GM21619 (cell line): ENCODE data around the gene PGGHG.

Source experiments
- ATAC-seq: cut with Tn5 transposase; IDR thresholded peaks from one replicate; pipeline ENCODE4 v1.9.1; 2021; ENCODE audit not compliant: unreplicated experiment

The PGGHG gene

DNA sequence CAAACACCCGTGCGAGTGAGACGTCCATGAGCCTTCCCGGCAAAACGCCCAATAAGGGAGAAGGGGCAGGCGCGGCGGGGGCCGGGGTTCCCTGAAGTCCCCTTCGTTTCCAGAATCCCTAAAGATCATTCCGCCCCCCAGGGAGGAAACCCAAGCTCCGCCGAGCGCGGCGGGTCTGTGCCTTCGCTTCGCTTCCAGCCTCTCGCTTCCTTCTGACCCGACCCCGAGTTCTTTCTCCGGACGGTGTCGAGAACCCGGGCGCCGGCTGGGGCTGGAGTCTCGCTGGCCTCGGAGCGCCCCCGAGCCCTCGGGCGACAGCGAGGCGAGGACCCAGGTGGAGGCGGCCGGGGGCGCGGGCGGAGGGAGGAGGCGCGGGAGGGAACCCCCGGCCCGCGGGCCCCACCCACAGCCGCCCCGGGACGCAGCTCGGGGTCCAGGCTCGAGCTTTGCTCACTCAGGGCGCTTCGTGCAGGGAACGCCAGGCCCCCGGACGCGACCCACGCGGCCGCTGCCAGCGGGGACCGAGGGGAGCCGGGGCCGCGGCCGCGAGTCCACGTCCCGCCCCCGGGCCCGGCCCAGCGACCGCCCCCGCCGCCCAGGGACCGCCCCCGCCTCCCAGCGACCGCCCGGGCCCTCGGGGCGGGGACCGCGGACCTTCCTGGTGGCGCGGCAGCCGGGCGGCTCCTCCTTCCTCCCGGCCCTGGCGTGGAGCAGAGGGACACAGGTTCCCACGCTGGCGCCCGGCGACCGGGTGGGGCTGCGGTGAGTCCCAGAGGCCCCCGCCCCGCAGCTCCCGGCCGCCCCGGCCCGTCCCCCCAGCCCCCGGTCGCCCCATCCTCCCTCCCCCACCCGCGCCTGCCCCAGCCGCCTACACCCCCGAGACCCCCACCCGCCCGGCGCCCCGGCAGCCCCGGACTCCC, at the start of gene PGGHG:
TSS of gene PGGHG (plus strand) at position 649 of the 920 bp plus-strand sequence. CDS start 691 bp downstream, outside the sequence.
- peak; percentile 55 for ATAC-seq

DNA sequence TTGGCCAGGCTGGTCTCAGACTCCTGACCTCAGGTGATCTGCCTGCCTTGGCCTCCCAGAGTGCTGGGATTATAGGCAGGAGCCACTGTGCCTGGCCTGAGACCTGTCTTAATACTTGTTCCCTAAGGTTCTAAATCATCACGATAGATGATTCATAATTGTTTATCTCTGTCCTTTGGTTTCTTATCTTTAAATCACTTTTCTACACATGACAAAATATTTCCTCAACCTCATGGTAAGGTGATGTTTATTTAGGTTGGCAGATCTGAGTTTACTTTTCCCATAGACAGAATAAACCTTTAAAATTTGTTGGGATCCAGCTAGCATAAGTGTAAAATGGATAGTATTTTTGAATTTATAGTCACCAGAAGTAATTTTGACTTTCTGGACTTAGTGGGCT, 48.6 kb upstream of the PGGHG start:
- no peak for ATAC-seq

DNA sequence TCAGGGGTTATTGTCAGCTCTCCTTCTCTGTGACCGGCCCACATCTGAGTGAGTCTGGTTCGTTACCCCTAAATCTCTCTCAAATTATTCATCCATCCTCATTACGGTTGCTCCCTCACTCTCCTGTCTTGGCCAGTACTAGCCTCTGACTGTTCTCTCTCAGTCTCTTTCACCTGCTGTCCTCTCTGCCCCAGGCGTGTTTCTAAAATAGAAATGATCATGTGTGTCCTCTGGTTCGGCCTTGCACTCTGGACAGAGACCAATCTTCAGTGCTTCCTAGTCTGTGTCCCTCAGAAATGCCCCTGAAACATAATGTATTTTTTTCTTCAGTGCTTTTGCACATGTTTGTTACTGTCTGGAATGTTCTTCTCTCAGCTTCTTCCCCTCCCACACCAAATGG, 47.3 kb upstream of the PGGHG start:
- no peak for ATAC-seq

DNA sequence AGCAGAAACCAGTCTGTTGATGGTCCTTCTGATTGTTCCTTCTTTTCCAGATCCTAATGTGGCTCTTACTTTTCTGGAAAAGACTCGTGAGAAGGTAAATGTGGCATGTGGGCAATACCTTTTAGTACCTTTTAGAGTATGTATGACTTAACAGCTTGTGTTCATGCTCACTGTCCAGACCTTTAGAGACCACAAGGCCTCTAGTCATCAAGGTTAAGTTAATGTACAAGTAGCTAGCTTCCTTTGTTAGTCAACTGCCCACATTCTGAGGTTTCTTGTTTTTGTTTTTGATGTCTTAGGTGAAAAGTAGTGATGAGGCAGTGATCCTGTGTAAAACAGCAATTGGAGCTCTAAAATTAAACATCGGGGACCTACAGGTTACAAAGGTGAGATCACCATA, 44.5 kb upstream of the PGGHG start:
- no peak for ATAC-seq

DNA sequence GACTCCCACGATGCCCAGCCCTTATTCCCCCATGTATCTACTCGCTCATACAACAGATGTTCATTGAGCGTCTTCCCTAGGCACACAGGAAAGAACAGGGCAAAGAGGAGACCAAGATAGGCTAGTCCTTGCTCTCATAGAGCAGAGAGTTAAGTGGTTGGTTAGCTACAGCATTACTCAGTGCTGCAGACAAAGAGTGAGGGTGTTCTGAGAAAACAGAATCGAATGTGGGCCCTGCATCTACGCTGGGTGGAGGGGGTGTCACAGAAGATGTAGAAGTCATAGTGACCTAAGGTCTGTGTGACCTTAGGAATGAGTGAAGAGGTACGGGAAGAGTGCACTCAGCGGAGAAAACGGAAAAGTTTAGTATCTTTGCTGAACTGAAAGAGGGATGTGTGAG, 39.9 kb upstream of the PGGHG start:
- ATAC-seq: no peak

DNA sequence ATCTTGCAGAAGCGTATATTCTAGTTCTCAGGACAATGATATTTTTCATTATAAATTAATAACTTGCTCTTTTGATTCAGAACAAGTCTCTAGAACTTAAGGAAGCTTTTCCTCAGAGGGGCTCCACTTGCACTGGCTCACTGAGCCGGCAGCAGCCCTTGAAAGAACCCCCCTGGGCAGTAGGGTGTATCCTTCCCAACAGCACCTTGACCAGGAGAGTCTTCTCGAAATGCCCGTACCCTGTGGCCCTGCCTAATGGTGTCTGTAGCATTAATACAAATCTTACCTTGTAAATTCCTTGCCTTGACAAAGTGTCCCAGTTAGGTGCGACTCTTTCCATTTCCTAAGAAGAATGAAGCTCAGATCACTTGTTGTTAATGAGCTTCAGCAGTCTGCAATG, 38.7 kb upstream of the PGGHG start:
- ATAC-seq: no peak

DNA sequence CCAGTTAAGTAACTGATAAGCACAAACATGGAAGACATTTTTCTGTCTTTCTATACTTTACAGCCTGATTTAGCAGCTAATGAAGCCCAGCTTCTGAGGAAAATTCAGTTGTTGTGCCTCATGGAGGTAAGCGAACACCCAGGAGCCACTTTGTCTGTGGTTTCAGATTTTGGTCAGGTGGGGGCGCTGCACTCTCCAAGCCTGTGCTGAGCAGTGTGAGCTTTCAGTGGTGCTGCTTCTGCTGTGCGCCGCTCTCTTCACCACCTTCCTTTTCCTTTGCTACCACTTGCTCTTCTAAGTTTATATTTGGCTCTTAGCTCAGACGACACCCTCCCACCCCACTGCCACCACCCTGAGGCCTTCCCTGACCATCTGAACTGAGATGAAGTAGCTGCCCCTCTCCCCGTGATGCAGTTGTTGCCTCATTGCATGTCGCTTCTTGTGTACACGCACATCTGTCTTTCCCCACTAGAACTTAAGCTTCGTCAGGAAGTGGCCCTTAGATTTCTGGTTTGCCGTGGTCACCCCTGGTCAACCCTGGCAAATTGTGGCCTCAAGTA, 38.1 kb upstream of the PGGHG start:
- ATAC-seq: no peak

DNA sequence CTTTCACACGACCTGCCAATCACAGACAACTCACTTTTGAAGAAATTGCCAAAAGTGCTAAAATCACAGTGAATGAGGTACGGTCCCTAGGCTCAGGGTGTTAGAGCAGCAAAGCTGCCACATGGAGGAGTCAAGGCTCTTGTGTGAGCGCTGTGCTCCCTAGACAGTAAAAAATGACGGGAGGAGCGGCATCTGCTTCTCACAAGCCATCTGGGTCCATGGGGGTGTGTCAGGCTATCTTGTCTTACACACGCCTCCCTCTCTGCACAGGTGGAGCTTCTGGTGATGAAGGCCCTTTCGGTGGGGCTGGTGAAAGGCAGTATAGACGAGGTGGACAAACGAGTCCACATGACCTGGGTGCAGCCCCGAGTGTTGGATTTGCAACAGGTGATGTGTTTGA, 37.4 kb upstream of the PGGHG start:
- ATAC-seq: no peak

DNA sequence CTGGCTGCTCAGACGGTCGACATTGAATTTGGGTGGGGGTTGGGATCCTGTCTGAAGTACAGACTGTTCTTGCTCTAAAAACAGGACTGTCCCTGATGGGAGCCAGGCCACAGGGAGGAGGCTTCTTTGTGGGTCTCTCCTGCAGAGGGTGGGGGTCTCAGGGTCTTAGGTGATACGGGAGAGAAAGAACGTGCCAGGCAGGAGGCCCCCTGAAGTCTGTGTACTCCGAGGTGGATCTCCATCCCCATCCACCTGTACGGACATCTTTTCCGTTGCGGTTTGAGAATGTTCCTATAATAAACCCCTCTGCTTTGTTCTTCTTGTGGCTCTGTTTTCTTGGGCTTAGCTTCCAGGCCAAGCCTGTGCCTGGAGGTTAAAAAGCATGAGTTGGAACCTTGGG, 36.3 kb upstream of the PGGHG start:
- ATAC-seq: no peak

DNA sequence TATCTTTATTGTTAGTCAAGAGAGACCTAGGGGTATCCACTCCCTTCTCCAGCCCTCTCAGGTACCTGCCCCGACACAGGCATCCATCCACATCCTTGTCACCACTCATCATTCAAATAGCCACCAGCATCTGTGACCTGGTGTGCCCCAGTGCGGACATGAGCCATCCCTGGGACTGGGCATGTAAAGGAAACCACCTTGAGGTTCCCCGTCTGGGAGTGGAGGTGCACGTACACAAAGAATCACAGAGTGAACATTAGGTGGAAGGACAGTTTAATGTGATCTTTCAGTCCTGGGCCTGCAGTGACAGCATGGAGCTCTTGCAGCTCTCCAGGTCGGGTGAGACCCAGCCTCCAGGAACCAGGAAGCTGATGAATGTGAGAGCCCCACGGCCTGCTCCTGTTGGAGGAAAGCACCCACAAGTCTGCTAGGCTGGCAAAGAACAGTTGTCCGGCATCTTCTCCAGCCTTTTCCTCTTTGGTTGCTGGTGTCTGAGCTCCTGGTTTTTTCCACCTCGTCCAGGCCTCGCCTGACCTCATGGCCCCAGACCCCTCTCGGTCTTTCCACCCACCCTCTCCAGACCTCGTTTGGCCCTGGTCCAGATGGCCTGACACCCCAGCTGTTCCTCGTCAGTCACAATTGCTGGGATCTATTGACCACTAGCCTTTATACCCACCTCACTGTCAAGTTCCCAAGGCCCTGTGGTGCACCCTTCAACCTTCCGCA, 35.6 kb upstream of the PGGHG start:
- no peak for ATAC-seq

DNA sequence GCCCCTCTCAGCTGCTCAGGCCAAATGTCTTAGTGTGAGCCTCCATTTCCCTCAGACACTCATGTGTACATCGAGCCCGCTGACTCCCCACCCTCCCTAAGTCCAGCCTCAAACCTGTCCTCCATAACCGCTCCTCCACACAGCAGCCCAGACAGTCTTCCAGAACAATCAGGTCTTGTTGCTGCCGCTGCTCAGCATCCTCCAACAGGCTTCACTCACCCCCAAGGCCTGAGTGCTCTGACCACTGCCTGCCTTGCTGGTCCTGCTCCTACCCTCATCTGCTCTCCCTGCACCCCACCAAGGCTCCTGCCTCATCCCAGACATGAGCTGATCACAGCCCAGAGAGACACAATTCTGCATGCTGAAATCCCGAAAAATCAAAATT, 35.0 kb upstream of the PGGHG start:
- ATAC-seq: no peak

DNA sequence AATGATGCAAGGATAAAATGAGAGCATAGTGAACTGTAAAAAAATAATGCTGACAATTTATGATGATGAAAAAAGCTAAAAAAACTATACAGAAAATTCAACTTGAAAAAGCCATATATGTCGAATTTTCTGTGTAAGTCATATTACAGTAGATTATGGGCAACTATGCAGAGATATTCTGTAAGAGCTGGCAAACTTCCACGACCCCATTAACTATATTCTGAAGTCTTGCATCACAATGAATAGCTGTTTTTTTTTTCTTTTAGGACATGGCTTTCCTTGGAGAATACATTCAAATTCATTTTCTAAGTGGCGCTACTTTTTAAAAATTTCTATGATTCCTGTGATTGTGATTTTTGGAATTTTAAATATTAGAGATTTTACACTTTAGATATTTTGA, 33.8 kb upstream of the PGGHG start:
- no peak for ATAC-seq

DNA sequence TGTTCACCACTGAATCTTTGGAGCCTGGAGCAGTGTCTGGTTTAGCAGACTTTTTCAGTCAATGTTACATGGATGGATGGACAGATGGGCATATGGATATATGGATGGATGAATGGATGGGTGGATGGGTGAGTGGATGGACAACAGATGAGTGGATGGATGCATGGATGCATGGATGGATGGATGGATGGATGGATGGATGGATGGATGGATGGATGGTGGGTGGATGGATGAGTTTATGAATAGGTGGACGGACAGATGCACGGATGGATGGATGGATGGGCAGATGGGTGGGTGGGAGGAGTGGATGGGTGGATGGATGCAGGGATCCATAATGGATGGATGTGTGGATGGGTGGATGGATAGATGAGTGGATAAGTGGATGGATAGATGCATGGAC, 33.1 kb upstream of the PGGHG start:
- ATAC-seq: no peak

DNA sequence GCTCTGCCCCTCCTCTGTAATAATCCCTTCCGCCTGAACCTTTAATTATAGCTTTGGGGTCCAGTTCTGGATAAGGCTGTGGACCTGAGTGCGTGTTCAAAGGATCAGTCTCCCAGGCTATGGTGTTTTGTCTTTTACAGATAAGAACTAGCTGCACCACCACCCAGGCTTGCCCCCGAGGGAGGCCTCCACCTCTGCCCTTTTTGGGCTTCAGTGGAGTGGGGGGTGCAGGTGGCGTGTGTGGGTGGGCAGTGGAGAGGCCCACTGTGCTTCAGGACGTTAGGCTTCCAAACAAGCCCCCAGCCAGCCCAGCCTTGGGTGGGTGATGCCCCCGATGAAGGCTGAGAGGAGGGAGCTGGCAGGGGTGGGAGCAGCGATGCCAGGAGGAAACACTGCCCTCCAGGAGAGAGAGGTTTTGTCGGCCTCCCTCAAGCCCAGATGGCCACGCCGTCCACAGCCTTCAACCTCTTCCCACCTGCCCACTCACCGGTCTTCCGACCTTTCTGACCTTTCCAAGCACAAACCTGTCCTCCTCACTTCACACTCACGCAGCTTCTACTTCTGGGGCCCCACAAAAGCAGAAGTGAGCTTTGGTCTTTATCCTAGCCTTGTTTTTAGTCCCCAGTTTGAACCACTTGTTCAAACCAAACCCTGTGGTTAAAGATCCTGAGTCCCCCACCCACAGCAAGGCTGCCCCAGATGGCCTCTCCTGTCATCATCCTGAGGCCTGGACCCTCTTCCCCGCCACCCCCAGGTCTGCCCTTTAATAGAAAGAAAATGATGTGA, 31.8 kb upstream of the PGGHG start:
- no peak for ATAC-seq

DNA sequence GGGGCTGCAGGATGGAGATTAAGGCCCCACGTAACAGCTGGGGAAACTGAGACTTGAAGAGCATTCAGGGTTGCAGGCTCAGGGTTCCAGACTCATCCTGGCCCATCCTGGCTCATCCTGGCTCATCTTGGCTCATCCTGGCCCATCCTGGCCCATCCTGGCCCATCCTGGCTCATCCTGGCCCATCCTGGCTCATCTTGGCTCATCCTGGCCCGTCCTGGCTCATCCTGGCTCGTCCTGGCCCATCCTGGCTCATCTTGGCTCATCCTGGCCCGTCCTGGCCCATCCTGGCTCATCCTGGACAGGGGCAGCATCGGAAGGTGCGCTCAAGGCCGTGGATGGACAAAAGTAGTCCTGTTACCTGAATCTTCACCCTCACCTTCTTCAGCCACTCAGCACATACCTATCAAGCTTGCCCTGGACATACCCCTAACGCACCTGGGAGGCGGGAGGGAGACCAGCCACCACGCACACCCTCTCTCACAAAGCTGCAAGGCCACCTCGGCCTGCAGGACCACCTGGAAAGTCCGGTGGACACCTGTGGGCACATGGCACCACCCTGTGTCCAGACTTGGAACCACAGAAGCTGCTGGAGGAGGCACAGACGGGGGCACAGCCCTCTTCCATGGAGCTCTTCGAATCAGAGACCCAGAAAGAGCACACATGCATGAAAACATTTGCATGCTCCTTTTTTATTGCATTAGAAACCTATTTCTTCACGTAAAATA, 31.0 kb upstream of the PGGHG start:
- ATAC-seq: no peak

DNA sequence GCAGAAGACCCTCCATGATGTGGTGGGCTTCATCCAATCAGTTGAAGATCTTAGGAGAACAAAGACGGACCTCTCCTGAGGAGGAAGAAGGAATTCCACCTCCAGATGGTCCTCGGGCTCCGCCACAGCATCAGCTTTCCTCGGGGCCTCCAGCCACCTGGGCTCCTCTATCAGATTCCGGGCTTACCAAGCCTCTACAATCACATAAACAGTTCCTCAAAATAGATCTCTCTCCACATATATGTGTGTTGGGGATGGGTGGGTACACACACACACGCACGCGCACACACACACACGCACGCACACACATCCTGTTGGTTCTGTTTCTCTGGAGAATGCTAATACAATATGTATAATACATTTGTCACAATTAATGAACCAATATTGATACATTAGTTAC, 29.5 kb upstream of the PGGHG start:
- ATAC-seq: no peak

DNA sequence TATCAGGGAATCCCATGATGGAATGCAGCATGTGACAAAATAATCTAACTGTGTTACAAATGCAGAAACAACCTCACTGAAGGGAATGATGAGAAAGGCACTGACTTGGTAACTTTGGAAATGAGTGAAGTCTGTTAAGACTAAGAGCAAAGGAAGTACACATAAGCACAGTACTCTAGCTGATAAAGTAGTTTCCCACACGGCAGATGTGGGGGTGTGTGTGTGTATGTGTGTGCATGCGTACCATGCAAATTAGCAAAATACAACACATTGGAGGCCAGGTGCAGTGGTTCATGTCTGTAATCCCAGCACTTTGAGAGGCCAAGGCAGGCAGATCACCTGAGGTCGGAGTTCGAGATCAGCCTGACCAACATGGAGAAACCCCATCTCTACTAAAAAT, 27.3 kb upstream of the PGGHG start:
- no peak for ATAC-seq

DNA sequence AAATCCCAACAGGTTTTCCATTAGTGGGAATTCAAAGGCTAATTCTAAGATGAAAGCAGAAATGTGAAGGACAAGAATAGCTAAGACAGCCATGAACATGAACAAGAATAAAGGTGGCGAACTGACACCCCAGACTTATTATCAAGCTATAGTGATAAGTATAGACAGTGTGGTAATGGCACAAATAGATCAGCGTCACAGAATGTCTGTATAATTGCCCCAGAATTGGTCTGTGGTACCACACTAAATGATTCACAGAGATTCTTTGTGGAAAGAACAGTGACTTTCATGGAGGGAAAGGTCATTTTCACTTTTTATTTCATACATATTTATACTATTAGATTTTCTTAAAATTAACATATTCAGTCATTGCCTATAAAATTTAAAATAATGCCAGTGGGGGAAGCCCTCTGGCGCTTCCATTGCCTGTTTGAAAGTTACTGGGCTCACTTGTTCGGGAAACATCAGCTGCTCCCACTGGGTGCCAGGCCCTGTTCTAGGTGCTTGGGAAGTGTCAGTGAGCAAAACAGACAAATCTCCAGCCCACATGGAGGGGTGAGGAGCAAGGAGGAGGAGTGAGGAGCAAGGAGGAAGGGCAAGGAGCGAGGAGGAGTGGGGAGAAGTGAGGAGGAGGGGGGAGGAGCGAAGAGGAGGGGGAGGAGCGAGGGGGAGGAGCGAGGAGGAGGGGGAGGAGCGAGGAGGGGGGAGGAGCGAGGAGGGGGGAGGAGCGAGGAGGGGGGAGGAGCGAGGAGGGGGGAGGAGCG, 22.1 kb upstream of the PGGHG start:
- ATAC-seq: no peak

DNA sequence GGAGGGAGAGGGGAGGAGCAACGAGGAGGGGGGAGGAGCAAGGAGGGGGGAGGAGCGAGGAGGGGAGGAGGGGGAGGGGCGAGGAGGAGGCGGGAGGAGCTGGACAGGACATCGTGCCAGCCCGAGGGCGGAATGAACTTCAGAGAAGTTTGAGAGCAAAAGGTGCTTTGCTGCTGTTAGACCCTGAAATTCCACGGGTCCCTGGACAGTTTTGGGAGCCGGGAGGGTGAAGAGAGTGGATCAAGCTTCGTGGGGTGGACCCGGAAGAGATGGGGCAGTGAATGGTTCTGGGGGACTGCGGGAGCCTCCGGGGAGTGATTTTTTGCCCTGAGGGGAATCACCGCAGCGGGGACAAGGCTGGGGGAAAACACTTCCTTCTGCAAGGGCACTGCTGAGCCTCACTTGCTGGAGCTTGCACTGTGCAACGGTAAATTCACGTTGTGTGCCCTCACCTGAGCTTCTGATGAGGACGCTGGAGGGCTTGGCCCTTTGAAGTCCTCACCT, 21.4 kb upstream of the PGGHG start:
- no peak for ATAC-seq

DNA sequence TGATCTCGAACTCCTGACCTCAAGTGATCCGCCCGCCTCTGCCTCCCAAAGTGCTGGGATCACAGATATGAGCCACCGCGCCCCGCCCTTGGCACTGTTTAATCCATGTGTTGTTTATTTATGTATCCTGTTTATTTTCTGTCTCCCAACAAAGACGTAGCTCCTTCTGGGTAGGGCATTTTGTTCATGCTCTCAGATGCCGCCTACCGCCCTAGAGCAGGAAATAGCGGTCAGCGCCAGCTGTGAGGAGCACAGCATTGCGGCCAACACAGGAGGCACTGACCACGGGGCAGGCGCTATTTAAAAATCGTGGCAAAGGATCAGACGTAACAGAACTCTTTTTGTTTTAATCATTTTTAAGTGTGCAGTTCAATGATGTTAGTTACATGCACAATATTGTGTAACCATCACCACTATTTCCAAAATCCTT, 20.2 kb upstream of the PGGHG start:
- ATAC-seq: peak; percentile 34
